H1 (cell line): ENCODE measurements around the gene TPD52L2. TPM values are rescaled to one million over a fixed set of nuclear protein-coding genes. Genes with fewer than 3 reads are reported as not detected.

Experiments
- BACH1 ChIP-seq: IDR thresholded peaks from 2 replicates; pipeline ENCODE4 v1.6.1; 2012; ENCODE audit warnings: low read length, improper control_type of control experiment
- CEBPB ChIP-seq: IDR thresholded peaks from 2 replicates; pipeline ENCODE4 v1.6.1; 2012; ENCODE audit warnings: low read depth, low read length
- CREB1 ChIP-seq: IDR thresholded peaks from 2 replicates; pipeline ENCODE4 v1.6.1; 2012; ENCODE audit warnings: inconsistent platforms
- CTBP2 ChIP-seq: IDR thresholded peaks from 2 replicates; pipeline ENCODE4 v1.7.0; 2011; ENCODE audit warnings: borderline replicate concordance, mild to moderate bottlenecking, moderate library complexity, mixed read lengths, low read length; ENCODE audit not compliant: insufficient read depth, insufficient read length
- EZH2 ChIP-seq: fragments of 200-600 bp; sonication (generic); IDR thresholded peaks from 2 replicates; pipeline ENCODE4 v1.7.1; 2012; ENCODE audit warnings: low read depth, mild to moderate bottlenecking, moderate library complexity, low read length, inconsistent platforms; ENCODE audit not compliant: severe bottlenecking
- GABPA ChIP-seq: IDR thresholded peaks from 2 replicates; pipeline ENCODE4 v1.6.1; 2011; ENCODE audit warnings: mild to moderate bottlenecking, low read length, moderate library complexity, borderline replicate concordance; ENCODE audit not compliant: insufficient read depth
- HDAC6 ChIP-seq: IDR thresholded peaks from one replicate; pipeline ENCODE4 v1.7.1; 2012; ENCODE audit warnings: low read depth, mild to moderate bottlenecking, inconsistent platforms, low read length, moderate library complexity
- KDM1A ChIP-seq: fragments of 200-600, 300-600 bp; sonication (generic); IDR thresholded peaks from 2 replicates; pipeline ENCODE4 v1.7.1; 2016; ENCODE audit warnings: mild to moderate bottlenecking, low read length, borderline replicate concordance
- KDM4A ChIP-seq: IDR thresholded peaks from one replicate; pipeline ENCODE4 v1.7.1; 2012; ENCODE audit warnings: low read depth, mild to moderate bottlenecking, moderate library complexity, low read length, inconsistent platforms; ENCODE audit not compliant: severe bottlenecking
- RAD21 ChIP-seq, 2 experiments: IDR thresholded peaks in 1 of 2; conservative IDR thresholded peaks in 1 of 2; 2 replicates each; pipeline ENCODE4 v1.6.1; 2011; ENCODE audit warnings: low read depth in 2 of 2, low read length in 2 of 2, improper control_type of control experiment in 1 of 2, inconsistent platforms in 1 of 2, mild to moderate bottlenecking in 1 of 2, moderate library complexity in 1 of 2
- RXRA ChIP-seq: IDR thresholded peaks from 2 replicates; pipeline ENCODE4 v1.6.1; 2011; ENCODE audit warnings: low read depth, mild to moderate bottlenecking, low read length, moderate library complexity; ENCODE audit not compliant: insufficient read depth
- SIN3A ChIP-seq, 2 experiments: IDR thresholded peaks in 1 of 2; conservative IDR thresholded peaks in 1 of 2; 2 replicates each; pipeline ENCODE4 v1.6.1; 2011 to 2012; ENCODE audit warnings: low read length in 2 of 2, improper control_type of control experiment in 1 of 2, low read depth in 1 of 2, mild to moderate bottlenecking in 1 of 2
- SP4 ChIP-seq: IDR thresholded peaks from 2 replicates; pipeline ENCODE4 v1.6.1; 2012; ENCODE audit warnings: low read length, inconsistent platforms
- SRF ChIP-seq: IDR thresholded peaks from 2 replicates; pipeline ENCODE4 v1.6.1; 2011; ENCODE audit warnings: mild to moderate bottlenecking, low read depth, low read length, moderate library complexity
- TAF7 ChIP-seq: optimal IDR thresholded peaks from 2 replicates; pipeline ENCODE3; 2011; ENCODE audit warnings: low read depth, mild to moderate bottlenecking, inconsistent platforms, low read length, moderate library complexity, borderline replicate concordance
- TEAD4 ChIP-seq: IDR thresholded peaks from 2 replicates; pipeline ENCODE4 v1.6.1; 2012; ENCODE audit warnings: low read depth, low read length, inconsistent platforms, mixed read lengths
- YY1 ChIP-seq: IDR thresholded peaks from 2 replicates; pipeline ENCODE4 v1.6.1; 2011; ENCODE audit warnings: low read depth, mild to moderate bottlenecking, low read length
- polyA plus RNA-seq, 7 experiments: library from polyadenylated mRNA; depleted of rRNA in 3 of 7; stranded (reverse) in 5 of 7; unstranded in 2 of 7; fragments of >200 nt in 5 of 7; fragments of 200-250 nt in 2 of 7; gene quantifications; 1 replicate in 5 of 7; 2 replicates in 1 of 7; 4 replicates in 1 of 7; pipeline versions ENCODE4 v1.2.1 to v1.2.3, GENCODE V29; 2011 to 2013; ENCODE audit warnings: missing spikeins in 2 of 7, mixed read lengths in 2 of 7
- total RNA-seq: library from RNA; stranded (reverse); fragmentation: NEBNext Ultra II Directional; extraction: Animal tissue kit (Norgen Biotek cat#: 25700); gene quantifications from 2 replicates; pipeline ENCODE4 v1.2.1, GENCODE V29; 2021
- TF ChIP-seq, protein P1 (sequence below), 3 experiments: IDR thresholded peaks; 1 replicate in 2 of 3; 2 replicates in 1 of 3; pipeline versions ENCODE4 v1.5.1 to v1.6.1; 2011; ENCODE audit warnings: low read length in 3 of 3, mild to moderate bottlenecking in 3 of 3, inconsistent platforms in 2 of 3, low read depth in 1 of 3, moderate library complexity in 1 of 3; ENCODE audit not compliant: insufficient read depth in 1 of 3; ENCODE audit errors: control extremely low read depth in 1 of 3
- TF ChIP-seq, protein P2 (sequence below): IDR thresholded peaks from 2 replicates; pipeline ENCODE4 v1.6.1; 2012; ENCODE audit warnings: inconsistent platforms

TPD52L2 gene
- total and polyA plus RNA-seq, 2 of the 8 experiments (the other 6 are each of a cell fraction or from before 2014, with no cell fraction given) = 77.1 to 80.2 TPM

GRCh38 chr20:63863798-63864544, 1.1 kb upstream of the TPD52L2 start (continued):
- TF ChIP-seq, protein P1, sequence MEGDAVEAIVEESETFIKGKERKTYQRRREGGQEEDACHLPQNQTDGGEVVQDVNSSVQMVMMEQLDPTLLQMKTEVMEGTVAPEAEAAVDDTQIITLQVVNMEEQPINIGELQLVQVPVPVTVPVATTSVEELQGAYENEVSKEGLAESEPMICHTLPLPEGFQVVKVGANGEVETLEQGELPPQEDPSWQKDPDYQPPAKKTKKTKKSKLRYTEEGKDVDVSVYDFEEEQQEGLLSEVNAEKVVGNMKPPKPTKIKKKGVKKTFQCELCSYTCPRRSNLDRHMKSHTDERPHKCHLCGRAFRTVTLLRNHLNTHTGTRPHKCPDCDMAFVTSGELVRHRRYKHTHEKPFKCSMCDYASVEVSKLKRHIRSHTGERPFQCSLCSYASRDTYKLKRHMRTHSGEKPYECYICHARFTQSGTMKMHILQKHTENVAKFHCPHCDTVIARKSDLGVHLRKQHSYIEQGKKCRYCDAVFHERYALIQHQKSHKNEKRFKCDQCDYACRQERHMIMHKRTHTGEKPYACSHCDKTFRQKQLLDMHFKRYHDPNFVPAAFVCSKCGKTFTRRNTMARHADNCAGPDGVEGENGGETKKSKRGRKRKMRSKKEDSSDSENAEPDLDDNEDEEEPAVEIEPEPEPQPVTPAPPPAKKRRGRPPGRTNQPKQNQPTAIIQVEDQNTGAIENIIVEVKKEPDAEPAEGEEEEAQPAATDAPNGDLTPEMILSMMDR (IDR thresholded peaks at IDR 0.05; ENCODE audit: control extremely low read depth in 1 of 3, insufficient read depth in 1 of 3, low read depth in 1 of 3, low read length in 3 of 3) = peak; percentile 72 to 74 (median 73)
- TF ChIP-seq SRF (no peak), CTBP2 (no peak), GABPA (peak; percentile 76; the same call in 1 of the 2 replicates), SIN3A (conservative IDR thresholded peaks at IDR 0.05 in 1 of 2, IDR thresholded peaks at IDR 0.05 in 1 of 2; ENCODE audit: low read depth in 1 of 2, low read length in 2 of 2) (peak in 1 of 2 experiments; percentile 51; a peak in 1 of 4 replicates), TEAD4 (no peak), HDAC6 (no peak), RXRA (no peak), CREB1 (0 out of 2 replicates have a peak, but pooled peaks have one; percentile 36), EZH2 (no peak), RAD21 (IDR thresholded peaks at IDR 0.05 in 1 of 2, conservative IDR thresholded peaks at IDR 0.05 in 1 of 2; ENCODE audit: low read depth in 2 of 2, low read length in 2 of 2) (peak; percentile 82 to 88), BACH1 (peak; percentile 61), TAF7 (peak; percentile 31), YY1 (no peak), SP4 (no peak), KDM4A (no peak), KDM1A (peak; percentile 34; the same call in 1 of the 2 replicates), CEBPB (no peak)
- TF ChIP-seq, protein P2, sequence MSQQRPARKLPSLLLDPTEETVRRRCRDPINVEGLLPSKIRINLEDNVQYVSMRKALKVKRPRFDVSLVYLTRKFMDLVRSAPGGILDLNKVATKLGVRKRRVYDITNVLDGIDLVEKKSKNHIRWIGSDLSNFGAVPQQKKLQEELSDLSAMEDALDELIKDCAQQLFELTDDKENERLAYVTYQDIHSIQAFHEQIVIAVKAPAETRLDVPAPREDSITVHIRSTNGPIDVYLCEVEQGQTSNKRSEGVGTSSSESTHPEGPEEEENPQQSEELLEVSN = no peak
